Measurements from ENCODE around the gene CCDC192.

CCDC192 gene

GRCh38 chr5:127826011-127826410, 122.8 kb downstream of the CCDC192 start:
- no peak overlapping the region for H3K9ac ChIP-seq (ENCODE audit: insufficient read length, low read depth)
- H3K9me3 ChIP-seq (ENCODE audit: insufficient read depth, low read length): no peaks in the 10 kb centered on the region
- no peaks in the 10 kb centered on the region for H3K27me3 ChIP-seq (ENCODE audit: insufficient read depth, insufficient read length)
- H3K4me3 ChIP-seq (ENCODE audit: insufficient read length, low read depth): no peak overlapping the region
- H3K4me1 ChIP-seq (ENCODE audit: insufficient read depth, insufficient read length): no peaks in the 10 kb centered on the region
- TF ChIP-seq ZNF274 (IDR thresholded peaks at IDR 0.05; ENCODE audit: low read depth, low read length) (no peak), SUZ12 (IDR thresholded peaks at IDR 0.05; ENCODE audit: extremely low read depth, insufficient read depth, insufficient read length) (no peak), YY1 (IDR thresholded peaks at IDR 0.05; ENCODE audit: insufficient read depth, insufficient read length) (no peak)
- no peak for DNase-seq (ENCODE audit: low read depth, low spot score)
- H3K36me3 ChIP-seq (ENCODE audit: insufficient read depth, insufficient read length, low read length): no peaks in the 10 kb centered on the region

GRCh38 chr5:127827451-127827850, 124.3 kb downstream of the CCDC192 start:
- H3K4me1 ChIP-seq (ENCODE audit: insufficient read depth, insufficient read length): no peaks in the 10 kb centered on the region
- no peaks in the 10 kb centered on the region for H3K27me3 ChIP-seq (ENCODE audit: insufficient read depth, insufficient read length)
- H3K9ac ChIP-seq (ENCODE audit: insufficient read length, low read depth): no peak overlapping the region
- no peaks in the 10 kb centered on the region for H3K36me3 ChIP-seq (ENCODE audit: insufficient read depth, insufficient read length, low read length)
- DNase-seq (ENCODE audit: low read depth, low spot score): no peak
- no peak for TF ChIP-seq ZNF274 (IDR thresholded peaks at IDR 0.05; ENCODE audit: low read depth, low read length)
- no peak for TF ChIP-seq YY1 (IDR thresholded peaks at IDR 0.05; ENCODE audit: insufficient read depth, insufficient read length)
- TF ChIP-seq SUZ12 (IDR thresholded peaks at IDR 0.05; ENCODE audit: extremely low read depth, insufficient read depth, insufficient read length): no peak
- H3K4me3 ChIP-seq (ENCODE audit: insufficient read length, low read depth): no peak overlapping the region
- no peaks in the 10 kb centered on the region for H3K9me3 ChIP-seq (ENCODE audit: insufficient read depth, low read length)

- H3K9ac ChIP-seq (ENCODE audit: insufficient read length, low read depth): no peak overlapping the region
Measured at GRCh38 chr5:127830157-127830556, 127.0 kb downstream of the CCDC192 start.

GRCh38 chr5:127830829-127831598, 127.8 kb downstream of the CCDC192 start:
- H3K9me3 ChIP-seq (ENCODE audit: insufficient read depth, low read length): no peaks in the 10 kb centered on the region
- H3K27me3 ChIP-seq (ENCODE audit: insufficient read depth, insufficient read length): no peaks in the 10 kb centered on the region
- no peak overlapping the region for H3K4me3 ChIP-seq (ENCODE audit: insufficient read length, low read depth)
- no peak overlapping the region for H3K9ac ChIP-seq (ENCODE audit: insufficient read length, low read depth)
- no peaks in the 10 kb centered on the region for H3K4me1 ChIP-seq (ENCODE audit: insufficient read depth, insufficient read length)
- TF ChIP-seq ZNF274 (IDR thresholded peaks at IDR 0.05; ENCODE audit: low read depth, low read length) (no peak), SUZ12 (IDR thresholded peaks at IDR 0.05; ENCODE audit: extremely low read depth, insufficient read depth, insufficient read length) (no peak), YY1 (IDR thresholded peaks at IDR 0.05; ENCODE audit: insufficient read depth, insufficient read length) (no peak)
- H3K36me3 ChIP-seq (ENCODE audit: insufficient read depth, insufficient read length, low read length): no peaks in the 10 kb centered on the region
- no peak for DNase-seq (ENCODE audit: low read depth, low spot score)

More at GRCh38 chr5:127830157-127830556, 127.0 kb downstream of the CCDC192 start:
- Histone ChIP-seq H3K4me1 (ENCODE audit: insufficient read depth, insufficient read length) (no peaks in the 10 kb centered on the region), H3K36me3 (ENCODE audit: insufficient read depth, insufficient read length, low read length) (no peaks in the 10 kb centered on the region), H3K9me3 (ENCODE audit: insufficient read depth, low read length) (no peaks in the 10 kb centered on the region), H3K27me3 (ENCODE audit: insufficient read depth, insufficient read length) (no peaks in the 10 kb centered on the region), H3K4me3 (ENCODE audit: insufficient read length, low read depth) (no peak overlapping the region)
- DNase-seq (ENCODE audit: low read depth, low spot score): no peak
- TF ChIP-seq YY1 (IDR thresholded peaks at IDR 0.05; ENCODE audit: insufficient read depth, insufficient read length): no peak
- TF ChIP-seq SUZ12 (IDR thresholded peaks at IDR 0.05; ENCODE audit: extremely low read depth, insufficient read depth, insufficient read length): no peak
- TF ChIP-seq ZNF274 (IDR thresholded peaks at IDR 0.05; ENCODE audit: low read depth, low read length): no peak

GRCh38 chr5:127832067-127832466, 128.9 kb downstream of the CCDC192 start:
- H3K9me3 ChIP-seq (ENCODE audit: insufficient read depth, low read length): no peaks in the 10 kb centered on the region; the same call in 1 of the 2 replicates
- no peaks in the 10 kb centered on the region for H3K27me3 ChIP-seq (ENCODE audit: insufficient read depth, insufficient read length)
- H3K4me1 ChIP-seq (ENCODE audit: insufficient read depth, insufficient read length): no peaks in the 10 kb centered on the region
- no peak for DNase-seq (ENCODE audit: low read depth, low spot score)
- H3K36me3 ChIP-seq (ENCODE audit: insufficient read depth, insufficient read length, low read length): no peaks in the 10 kb centered on the region
- no peak overlapping the region for H3K4me3 ChIP-seq (ENCODE audit: insufficient read length, low read depth)
- H3K9ac ChIP-seq (ENCODE audit: insufficient read length, low read depth): no peak overlapping the region
- TF ChIP-seq YY1 (IDR thresholded peaks at IDR 0.05; ENCODE audit: insufficient read depth, insufficient read length) (no peak), ZNF274 (IDR thresholded peaks at IDR 0.05; ENCODE audit: low read depth, low read length) (no peak), SUZ12 (IDR thresholded peaks at IDR 0.05; ENCODE audit: extremely low read depth, insufficient read depth, insufficient read length) (no peak)

- Histone ChIP-seq H3K36me3 (ENCODE audit: insufficient read depth, insufficient read length, low read length) (no peaks in the 10 kb centered on the region), H3K9ac (ENCODE audit: insufficient read length, low read depth) (no peak overlapping the region), H3K9me3 (ENCODE audit: insufficient read depth, low read length) (no peaks in the 10 kb centered on the region; the same call in 1 of the 2 replicates), H3K4me3 (ENCODE audit: insufficient read length, low read depth) (no peak overlapping the region), H3K27me3 (ENCODE audit: insufficient read depth, insufficient read length) (no peaks in the 10 kb centered on the region), H3K4me1 (ENCODE audit: insufficient read depth, insufficient read length) (no peaks in the 10 kb centered on the region)
- no peak for TF ChIP-seq YY1 (IDR thresholded peaks at IDR 0.05; ENCODE audit: insufficient read depth, insufficient read length)
- no peak for TF ChIP-seq ZNF274 (IDR thresholded peaks at IDR 0.05; ENCODE audit: low read depth, low read length)
- no peak for TF ChIP-seq SUZ12 (IDR thresholded peaks at IDR 0.05; ENCODE audit: extremely low read depth, insufficient read depth, insufficient read length)
- no peak for DNase-seq (ENCODE audit: low read depth, low spot score)
Measured at GRCh38 chr5:127834094-127834531, 130.9 kb downstream of the CCDC192 start.

- DNase-seq (ENCODE audit: low read depth, low spot score): no peak
- TF ChIP-seq SUZ12 (IDR thresholded peaks at IDR 0.05; ENCODE audit: extremely low read depth, insufficient read depth, insufficient read length) (no peak), YY1 (IDR thresholded peaks at IDR 0.05; ENCODE audit: insufficient read depth, insufficient read length) (no peak), ZNF274 (IDR thresholded peaks at IDR 0.05; ENCODE audit: low read depth, low read length) (no peak)
- Histone ChIP-seq H3K9ac (ENCODE audit: insufficient read length, low read depth) (no peak overlapping the region), H3K9me3 (ENCODE audit: insufficient read depth, low read length) (no peaks in the 10 kb centered on the region; the same call in 1 of the 2 replicates), H3K27me3 (ENCODE audit: insufficient read depth, insufficient read length) (no peaks in the 10 kb centered on the region), H3K4me3 (ENCODE audit: insufficient read length, low read depth) (no peak overlapping the region), H3K4me1 (ENCODE audit: insufficient read depth, insufficient read length) (no peaks in the 10 kb centered on the region), H3K36me3 (ENCODE audit: insufficient read depth, insufficient read length, low read length) (no peaks in the 10 kb centered on the region)
Measured at GRCh38 chr5:127834554-127834953, 131.4 kb downstream of the CCDC192 start.

All from NT2/D1 (cell line).